ENCODE data around the gene FAM193B.

DNA sequence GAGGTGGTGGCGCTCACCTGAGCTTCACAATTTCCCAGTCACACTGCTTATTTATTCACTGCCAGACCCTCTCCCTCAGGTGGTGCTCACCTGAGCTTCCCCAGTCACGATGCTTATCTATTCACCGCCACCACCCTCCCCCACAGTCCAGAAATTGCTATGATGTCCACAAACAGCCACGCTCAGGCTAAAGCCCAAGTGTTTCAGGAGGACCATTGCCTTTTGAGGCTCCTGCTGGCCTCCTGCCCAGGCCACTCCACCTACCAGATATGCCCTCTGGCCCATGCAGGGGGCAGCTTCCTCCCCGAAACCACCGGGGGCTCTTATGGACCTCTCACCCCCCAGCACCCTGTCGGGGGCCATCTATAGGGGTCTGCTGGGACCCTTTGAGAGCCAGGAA, 61.5 kb downstream of the FAM193B start:
- TF ChIP-seq POLR2A (IDR thresholded peaks at IDR 0.05) (no peak), CTCF (IDR thresholded peaks at IDR 0.05) (no peak)

All from Peyer's patch (tissue), 4 donors.